Stimulated activated CD8-positive, alpha-beta memory T cell treated with anti-CD3 and anti-CD28 coated beads, Interleukin-12 subunit alpha, Interleukin-12 subunit beta, amount 100 ng/mL, for 24 hours (primary cell): ENCODE data around the gene CIZ1.
A peak's percentile ranks its signal among the peaks of the same experiment; 100 is the strongest.
"Not testable (repeated sequence)": the region's sequence is repeated elsewhere in the genome, so short reads cannot be mapped to it uniquely, and the experiment has no call there.

ENCODE experiments used
- DNase-seq: peaks from one replicate; pipeline ENCODE4 v3.0.0-alpha.2; 2020; ENCODE audit errors: extremely low read depth

The CIZ1 gene

GRCh38 chr9:128146591-128147120 is 44.7 kb downstream of the CIZ1 start:
- DNase-seq, result no peak

GRCh38 chr9:128145951-128146351 is 45.4 kb downstream of the CIZ1 start:
- no peak for DNase-seq

- DNase-seq, result no peak
Measured at GRCh38 chr9:128145536-128145935, 45.8 kb downstream of the CIZ1 start.

GRCh38 chr9:128144239-128145181 is 46.9 kb downstream of the CIZ1 start:
- no peak for DNase-seq

- no peak for DNase-seq
Measured at GRCh38 chr9:128143525-128144238, 47.7 kb downstream of the CIZ1 start.

- DNase-seq, result no peak
Measured at GRCh38 chr9:128142596-128142995, 48.8 kb downstream of the CIZ1 start.

GRCh38 chr9:128142061-128142460 is 49.3 kb downstream of the CIZ1 start:
- no peak for DNase-seq

GRCh38 chr9:128141604-128142003 is 49.8 kb downstream of the CIZ1 start:
- DNase-seq, result no peak

GRCh38 chr9:128139621-128140020 is 51.8 kb downstream of the CIZ1 start:
- no peak for DNase-seq

- no peak for DNase-seq
Measured at GRCh38 chr9:128138001-128138400, 53.4 kb downstream of the CIZ1 start.

GRCh38 chr9:128136816-128137793 is 54.3 kb downstream of the CIZ1 start:
- no peak for DNase-seq

GRCh38 chr9:128135561-128135960 is 55.8 kb downstream of the CIZ1 start:
- not testable (repeated sequence) for DNase-seq

GRCh38 chr9:128132139-128132538 is 59.2 kb downstream of the CIZ1 start:
- not testable (repeated sequence) for DNase-seq

GRCh38 chr9:128131346-128131745 is 60.0 kb downstream of the CIZ1 start:
- not testable (repeated sequence) for DNase-seq

GRCh38 chr9:128130651-128131050 is 60.7 kb downstream of the CIZ1 start:
- DNase-seq, result not testable (repeated sequence)

GRCh38 chr9:128129976-128130590 is 61.3 kb downstream of the CIZ1 start:
- DNase-seq, result not testable (repeated sequence)

GRCh38 chr9:128128836-128129590 is 62.4 kb downstream of the CIZ1 start:
- no peak for DNase-seq

GRCh38 chr9:128127990-128128835 is 63.2 kb downstream of the CIZ1 start:
- DNase-seq, result peak; percentile 58

- DNase-seq, result peak; percentile 51
Measured at GRCh38 chr9:128127568-128127989, 63.8 kb downstream of the CIZ1 start, which contains the start of gene PTGES2. PTGES2 (minus strand) TSS chr9:128127729; CDS start chr9:128127717, 12 bp downstream.
